Measurements from ENCODE around the gene SLC2A3.
"Not testable (repeated sequence)": the region's sequence is repeated elsewhere in the genome, so short reads cannot be mapped to it uniquely, and the experiment has no call there.

The SLC2A3 gene

GRCh38 chr12:7935590-7936581 lies at the start of gene SLC2A3:
Gene SLC2A3 (minus strand): TSS chr12:7936187. CDS start chr12:7936034, 153 bp downstream.
- peak; percentile 89 to 91 (median 90) for DNase-seq

GRCh38 chr12:7984900-7985299 lies 48.9 kb upstream of the SLC2A3 start:
- DNase-seq: no peak

GRCh38 chr12:7983460-7983859 lies 47.5 kb upstream of the SLC2A3 start:
- not testable (repeated sequence) for DNase-seq

GRCh38 chr12:7983019-7983418 lies 47.0 kb upstream of the SLC2A3 start:
- not testable (repeated sequence) for DNase-seq

- DNase-seq: not testable (repeated sequence)
Observed at GRCh38 chr12:7982332-7982735, 46.3 kb upstream of the SLC2A3 start.

GRCh38 chr12:7981446-7981845 lies 45.5 kb upstream of the SLC2A3 start:
- DNase-seq: no peak

GRCh38 chr12:7977351-7978124 lies 41.6 kb upstream of the SLC2A3 start:
- DNase-seq: peak in 1 of 3 donors; percentile 17

GRCh38 chr12:7973457-7973825 lies 37.5 kb upstream of the SLC2A3 start:
- no peak for DNase-seq

- no peak for DNase-seq
Observed at GRCh38 chr12:7972734-7973456, 36.9 kb upstream of the SLC2A3 start.

- peak in 1 of 3 donors; percentile 39 for DNase-seq
Observed at GRCh38 chr12:7972269-7972668, 36.3 kb upstream of the SLC2A3 start.

- DNase-seq: not testable (repeated sequence)
Observed at GRCh38 chr12:7971765-7972164, 35.8 kb upstream of the SLC2A3 start.

GRCh38 chr12:7970475-7971252 lies 34.7 kb upstream of the SLC2A3 start:
- peak; percentile 82 to 90 (median 88) for DNase-seq

GRCh38 chr12:7966563-7966962 lies 30.6 kb upstream of the SLC2A3 start:
- DNase-seq: peak; percentile 94 to 97 (median 95)

GRCh38 chr12:7964669-7965068 lies 28.7 kb upstream of the SLC2A3 start:
- DNase-seq: not testable (repeated sequence)

- no peak for DNase-seq
Observed at GRCh38 chr12:7961395-7962178, 25.6 kb upstream of the SLC2A3 start.

GRCh38 chr12:7959701-7960121 lies 23.7 kb upstream of the SLC2A3 start:
- DNase-seq: peak in 1 of 3 donors; percentile 28

- DNase-seq: no peak
Observed at GRCh38 chr12:7959278-7959677, 23.3 kb upstream of the SLC2A3 start.

- not testable (repeated sequence) for DNase-seq
Observed at GRCh38 chr12:7954877-7955276, 18.9 kb upstream of the SLC2A3 start.

GRCh38 chr12:7954418-7954817 lies 18.4 kb upstream of the SLC2A3 start:
- DNase-seq: not testable (repeated sequence)

- not testable (repeated sequence) for DNase-seq
Observed at GRCh38 chr12:7953912-7954311, 17.9 kb upstream of the SLC2A3 start.

GRCh38 chr12:7951671-7952070 lies 15.7 kb upstream of the SLC2A3 start:
- DNase-seq: no peak

All from suppressor macrophage treated with lipopolysaccharide for 1 hour (primary cell).